Neural crest cell (in vitro differentiated cells): Measurements from ENCODE around the gene BRD7. TPM values are rescaled to one million over a fixed set of nuclear protein-coding genes. Genes with fewer than 3 reads are reported as not detected.

Experiments
- DNase-seq: peaks from one replicate; pipeline ENCODE4 v3.0.0; 2021; ENCODE audit warnings: low read depth, mixed read lengths, low spot score
- H3K27ac Mint-ChIP-seq: one replicate; pipeline ENCODE4 v1.8.0; 2021; ENCODE audit warnings: mild to moderate bottlenecking, mixed read lengths; ENCODE audit not compliant: unreplicated experiment
- H3K27me3 Mint-ChIP-seq: 2 replicates; pipeline ENCODE4 v1.8.0; 2021; ENCODE audit warnings: low read depth, mild to moderate bottlenecking, mixed read lengths
- H3K36me3 Mint-ChIP-seq: 2 replicates; pipeline ENCODE4 v1.8.0; 2021; ENCODE audit warnings: low read depth, mild to moderate bottlenecking, mixed read lengths
- H3K4me1 Mint-ChIP-seq: 2 replicates; pipeline ENCODE4 v1.8.0; 2021; ENCODE audit warnings: mixed read lengths
- H3K4me3 Mint-ChIP-seq: one replicate; pipeline ENCODE4 v1.8.0; 2021; ENCODE audit warnings: mild to moderate bottlenecking, mixed read lengths
- H3K9me3 Mint-ChIP-seq: 2 replicates; pipeline ENCODE4 v1.8.0; 2021; ENCODE audit warnings: mixed read lengths
- total RNA-seq: library from RNA; stranded (reverse); gene quantifications from 2 replicates; pipeline ENCODE4 v1.2.1, GENCODE V29; 2021
- TF ChIP-seq, protein P1 (sequence below): fragments of 200-600 bp; sonication (generic); conservative IDR thresholded peaks from 2 replicates; pipeline ENCODE4 v1.5.0; 2021; ENCODE audit warnings: antibody characterized with exemption, mild to moderate bottlenecking

BRD7 gene
- total RNA-seq, 1 donor from 2014 or later, result 130 TPM

DNA sequence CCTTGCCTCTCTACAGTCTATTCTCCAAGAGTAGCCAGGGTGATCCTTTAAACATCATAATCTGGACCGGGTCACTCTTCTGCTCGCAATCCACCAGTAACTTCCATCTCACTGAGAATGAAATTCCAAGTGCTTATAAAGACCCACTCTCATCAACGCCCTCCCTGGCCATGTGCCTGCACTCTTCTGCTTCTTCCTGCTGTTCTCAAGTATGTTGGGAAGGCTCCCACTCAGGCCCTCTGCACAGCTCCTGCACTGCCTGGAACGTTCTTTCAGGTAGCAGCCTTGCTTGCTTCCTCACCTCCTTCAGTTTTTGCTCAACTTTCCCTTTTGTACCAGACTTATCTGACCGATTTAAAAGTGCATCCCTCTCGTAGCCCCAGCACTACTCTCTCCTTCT is 44.4 kb downstream of the BRD7 start:
- H3K36me3 Mint-ChIP-seq, result peaks cover 15% of the 10 kb centered on the region
- no peaks in the 10 kb centered on the region for H3K27me3 Mint-ChIP-seq
- no peak overlapping the region for H3K4me3 Mint-ChIP-seq
- no peaks in the 10 kb centered on the region for H3K9me3 Mint-ChIP-seq
- no peaks in the 10 kb centered on the region for H3K4me1 Mint-ChIP-seq
- H3K27ac Mint-ChIP-seq, result no peak overlapping the region
- TF ChIP-seq, protein P1, sequence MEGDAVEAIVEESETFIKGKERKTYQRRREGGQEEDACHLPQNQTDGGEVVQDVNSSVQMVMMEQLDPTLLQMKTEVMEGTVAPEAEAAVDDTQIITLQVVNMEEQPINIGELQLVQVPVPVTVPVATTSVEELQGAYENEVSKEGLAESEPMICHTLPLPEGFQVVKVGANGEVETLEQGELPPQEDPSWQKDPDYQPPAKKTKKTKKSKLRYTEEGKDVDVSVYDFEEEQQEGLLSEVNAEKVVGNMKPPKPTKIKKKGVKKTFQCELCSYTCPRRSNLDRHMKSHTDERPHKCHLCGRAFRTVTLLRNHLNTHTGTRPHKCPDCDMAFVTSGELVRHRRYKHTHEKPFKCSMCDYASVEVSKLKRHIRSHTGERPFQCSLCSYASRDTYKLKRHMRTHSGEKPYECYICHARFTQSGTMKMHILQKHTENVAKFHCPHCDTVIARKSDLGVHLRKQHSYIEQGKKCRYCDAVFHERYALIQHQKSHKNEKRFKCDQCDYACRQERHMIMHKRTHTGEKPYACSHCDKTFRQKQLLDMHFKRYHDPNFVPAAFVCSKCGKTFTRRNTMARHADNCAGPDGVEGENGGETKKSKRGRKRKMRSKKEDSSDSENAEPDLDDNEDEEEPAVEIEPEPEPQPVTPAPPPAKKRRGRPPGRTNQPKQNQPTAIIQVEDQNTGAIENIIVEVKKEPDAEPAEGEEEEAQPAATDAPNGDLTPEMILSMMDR, result no peak
- no peak for DNase-seq

DNA sequence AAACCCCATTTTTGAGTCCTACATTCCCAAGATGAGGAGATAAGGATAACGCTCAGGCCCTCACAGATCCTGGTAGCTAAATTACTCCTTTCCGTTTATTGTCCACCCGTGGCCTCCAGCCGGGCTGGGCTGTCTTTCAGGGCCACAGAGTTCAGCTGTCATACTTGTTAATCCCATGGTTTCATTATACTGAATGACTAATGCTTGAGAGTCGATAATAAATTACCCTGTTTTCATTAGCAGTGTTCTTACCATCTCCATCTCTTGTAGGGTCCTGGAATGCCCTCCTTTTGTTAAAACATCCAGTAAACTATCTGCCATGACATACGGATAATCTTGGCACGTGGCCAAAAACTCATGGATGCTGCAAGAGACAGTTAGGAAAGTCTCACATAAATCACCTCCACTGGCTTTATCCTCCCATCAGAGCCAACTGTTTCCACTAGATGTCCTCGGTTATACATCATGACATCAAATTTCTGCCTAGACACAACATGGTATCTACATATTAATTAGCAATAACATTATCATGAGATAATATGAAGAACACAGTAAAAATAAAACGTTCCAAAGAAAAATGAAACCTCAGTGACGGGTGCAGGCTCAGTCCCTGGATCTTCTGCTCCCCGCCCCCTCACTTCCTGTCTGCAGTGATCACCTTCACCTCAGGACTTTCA is 45.3 kb downstream of the BRD7 start:
- TF ChIP-seq, protein P1, result peak; percentile 53
- peaks cover 17% of the 10 kb centered on the region for H3K36me3 Mint-ChIP-seq
- H3K9me3 Mint-ChIP-seq, result no peaks in the 10 kb centered on the region
- DNase-seq, result no peak
- no peaks in the 10 kb centered on the region for H3K4me1 Mint-ChIP-seq
- H3K27ac Mint-ChIP-seq, result peak overlapping the region; percentile 88
- no peak overlapping the region for H3K4me3 Mint-ChIP-seq
- H3K27me3 Mint-ChIP-seq, result no peaks in the 10 kb centered on the region

DNA sequence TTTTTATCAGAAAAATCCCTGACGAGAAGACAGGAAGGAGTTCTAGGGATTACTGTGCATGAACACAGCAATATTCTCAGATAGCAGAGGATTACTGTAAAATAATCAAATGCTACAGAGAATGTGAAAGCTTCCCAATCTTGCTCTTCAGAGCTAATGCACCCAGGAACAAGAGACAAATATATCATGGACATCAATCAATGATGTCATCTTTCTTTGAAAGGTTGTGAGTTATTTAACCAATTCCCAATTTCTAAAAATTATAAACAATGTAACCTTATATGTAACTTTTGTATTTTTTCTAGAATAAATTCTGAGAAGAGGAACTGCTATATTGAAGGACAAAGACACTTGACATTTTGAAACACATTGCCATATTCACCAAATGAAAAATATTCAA is 46.5 kb downstream of the BRD7 start:
- H3K27ac Mint-ChIP-seq, result no peak overlapping the region
- H3K4me1 Mint-ChIP-seq, result no peaks in the 10 kb centered on the region
- H3K4me3 Mint-ChIP-seq, result no peak overlapping the region
- peaks cover 19% of the 10 kb centered on the region for H3K36me3 Mint-ChIP-seq
- H3K27me3 Mint-ChIP-seq, result no peaks in the 10 kb centered on the region
- TF ChIP-seq, protein P1, result no peak
- no peak for DNase-seq
- H3K9me3 Mint-ChIP-seq, result no peaks in the 10 kb centered on the region

DNA sequence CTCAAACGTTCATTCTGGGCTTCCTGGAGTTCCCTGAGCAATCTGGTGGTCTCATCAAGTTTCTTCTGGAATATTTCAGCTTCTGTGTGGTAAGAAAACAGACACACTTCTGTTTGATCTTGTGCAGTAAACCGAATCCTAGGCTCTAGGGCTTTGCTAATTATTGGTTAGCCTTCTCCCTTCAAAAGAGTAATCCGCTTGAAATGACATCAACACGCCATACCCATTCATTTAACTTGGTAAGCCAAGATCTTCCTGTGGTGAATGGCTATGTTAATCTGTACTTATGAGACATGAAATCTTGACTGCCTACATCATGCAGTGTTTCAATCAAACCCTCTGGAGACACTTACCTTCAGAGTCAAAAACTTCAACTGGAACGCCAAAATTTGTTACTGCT is 48.5 kb downstream of the BRD7 start:
- DNase-seq, result no peak
- Mint-ChIP-seq H3K4me3 (no peak overlapping the region), H3K27me3 (no peaks in the 10 kb centered on the region), H3K36me3 (peaks cover 19% of the 10 kb centered on the region), H3K27ac (no peak overlapping the region), H3K9me3 (no peaks in the 10 kb centered on the region), H3K4me1 (no peaks in the 10 kb centered on the region)
- TF ChIP-seq, protein P1, result no peak

DNA sequence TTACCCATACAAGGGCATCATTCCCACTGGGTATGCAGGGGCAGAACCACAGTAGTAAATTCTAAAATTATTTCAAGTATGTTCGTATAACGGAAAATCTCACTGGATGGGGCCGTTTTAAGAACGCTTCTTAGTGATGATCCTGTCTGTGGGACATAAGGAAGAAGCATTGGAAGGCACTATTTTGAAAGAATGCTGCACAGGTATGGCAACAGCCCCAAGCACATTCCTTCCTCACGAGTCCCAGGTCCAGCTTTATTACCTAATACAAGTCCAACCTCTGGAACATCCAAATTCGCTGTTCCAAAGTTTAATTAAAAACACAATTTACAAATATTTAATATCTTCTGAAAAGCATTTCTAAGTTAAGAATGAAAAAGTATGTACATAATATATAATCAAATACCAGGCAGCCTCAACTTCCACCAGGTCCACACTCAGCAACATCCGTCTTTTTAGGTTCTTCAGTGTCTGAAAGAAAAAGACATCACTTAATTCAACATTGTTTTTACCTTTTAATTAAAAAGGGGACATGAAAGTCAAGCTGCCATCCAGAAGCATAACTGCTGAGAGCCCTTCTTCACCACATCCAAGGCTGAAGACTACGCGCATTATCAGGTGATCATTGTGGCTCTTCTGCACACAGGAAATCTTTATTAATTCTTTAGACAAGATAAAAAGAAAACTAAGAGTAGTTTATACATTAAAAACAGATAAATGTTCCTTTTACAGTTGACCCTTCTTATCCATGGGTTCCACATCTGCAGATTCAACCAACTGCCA is 49.8 kb downstream of the BRD7 start:
- no peak overlapping the region for H3K4me3 Mint-ChIP-seq
- no peaks in the 10 kb centered on the region for H3K9me3 Mint-ChIP-seq
- peaks cover 9% of the 10 kb centered on the region for H3K4me1 Mint-ChIP-seq
- no peaks in the 10 kb centered on the region for H3K27me3 Mint-ChIP-seq
- DNase-seq, result no peak
- H3K27ac Mint-ChIP-seq, result no peak overlapping the region
- peaks cover 16% of the 10 kb centered on the region for H3K36me3 Mint-ChIP-seq
- TF ChIP-seq, protein P1, result no peak
